HCT116 (cell line): ENCODE results near the gene SLC2A1. TPM values are rescaled to one million over a fixed set of nuclear protein-coding genes. Genes with fewer than 3 reads are reported as not detected.

ENCODE experiments used
- ATAC-seq: fragments of 200-7000 bp; cut with Tn5 transposase; 2 replicates; pipeline ENCODE4 v1.9.1; 2020; ENCODE audit warnings: mild to moderate bottlenecking, moderate library complexity
- BruUV-seq: library from RNA; stranded (reverse); fragments of 400-500 nt; replicated peaks from 2 replicates; lab custom pipeline; 2021; lab: Mats Ljungman, UMichigan
- CTCF ChIA-PET: fragments of 300-600 bp; sonication (Branson Sonifier 250); formaldehyde crosslinking; loops from one replicate; lab custom pipeline; 2021; ENCODE audit warnings: antibody characterized with exemption; lab: Charles Lee
- POLR2A ChIA-PET: fragments of 300-600, 350-600 bp; sonication (Branson Sonifier 250); formaldehyde crosslinking; loops from one replicate; lab custom pipeline; 2021; ENCODE audit warnings: antibody characterized with exemption; lab: Charles Lee
- RAD21 ChIA-PET, 2 experiments: fragments of 300-600 bp; sonication (Branson Sonifier 250); formaldehyde crosslinking; loops; one replicate each; lab custom pipeline; 2023; ENCODE audit warnings: low total read pairs in 2 of 2; ENCODE audit not compliant: uncharacterized antibody in 2 of 2, unreplicated experiment in 2 of 2, low non-redundant PET in 1 of 2; lab: Charles Lee
- DNase-seq: peaks from one replicate; pipeline ENCODE4 v3.0.0-alpha.2; 2010; ENCODE audit warnings: low read depth, low spot score
- H2AFZ ChIP-seq: fragments of 200-600 bp; shearing (Covaris generic), sonication (generic); 2 replicates; pipeline ENCODE4 v1.6.1; 2017; ENCODE audit warnings: low read depth, mixed run types, mixed read lengths, antibody characterized with exemption, low read length; ENCODE audit not compliant: poor library complexity, severe bottlenecking
- H3K27ac ChIP-seq: 2 replicates; pipeline ENCODE4 v1.5.1; 2012; ENCODE audit warnings: low read depth, low read length
- H3K27me3 ChIP-seq: fragments of 200-600 bp; sonication (generic); 2 replicates; pipeline ENCODE4 v1.6.1; 2016; ENCODE audit warnings: mixed run types, low read length, mixed read lengths; ENCODE audit not compliant: insufficient read depth
- H3K36me3 ChIP-seq, 2 experiments: fragments of 200-500 bp in 1 of 2; fragments of 200-600 bp in 1 of 2; sonication (Bioruptor generic) in 1 of 2; sonication (generic) in 1 of 2; 2 replicates each; pipeline versions ENCODE4 v1.5.1 to v1.6.1; 2014 to 2016; ENCODE audit warnings: low read length in 2 of 2, inconsistent platforms in 1 of 2, mixed read lengths in 1 of 2, mixed run types in 1 of 2; ENCODE audit not compliant: insufficient read depth in 2 of 2, control insufficient read depth in 1 of 2
- H3K4me1 ChIP-seq, 2 experiments: fragments of 200-600 bp in 1 of 2; sonication (generic) in 1 of 2; 2 replicates each; pipeline versions ENCODE4 v1.5.1 to v1.6.1; 2012 to 2017; ENCODE audit warnings: low read length in 2 of 2, inconsistent platforms in 1 of 2, mild to moderate bottlenecking in 1 of 2, mixed read lengths in 1 of 2, mixed run types in 1 of 2, moderate library complexity in 1 of 2; ENCODE audit not compliant: insufficient read depth in 2 of 2, control insufficient read depth in 1 of 2
- H3K4me2 ChIP-seq: fragments of 200-600 bp; sonication (generic); 2 replicates; pipeline ENCODE4 v1.6.1; 2017; ENCODE audit warnings: mixed run types, low read length, mixed read lengths
- H3K4me3 ChIP-seq, 2 experiments: fragments of 200-600 bp in 1 of 2; sonication (generic) in 1 of 2; replicated peaks in 1 of 2; 2 replicates each; pipeline ENCODE4 v1.5.1; 2011 to 2016; ENCODE audit warnings: low read length in 2 of 2, control low read depth in 1 of 2, low read depth in 1 of 2, mild to moderate bottlenecking in 1 of 2, mixed read lengths in 1 of 2, mixed run types in 1 of 2
- H3K79me2 ChIP-seq: fragments of 200-600 bp; sonication (generic); 2 replicates; pipeline ENCODE4 v1.6.1; 2017; ENCODE audit warnings: mild to moderate bottlenecking, mixed run types, low read length, moderate library complexity, mixed read lengths; ENCODE audit not compliant: insufficient read depth
- H3K9ac ChIP-seq: fragments of 200-600 bp; sonication (generic); 2 replicates; pipeline ENCODE4 v1.6.1; 2016; ENCODE audit warnings: low read length, mixed read lengths
- H3K9me2 ChIP-seq: fragments of 200-600 bp; sonication (generic), shearing (Covaris generic); 2 replicates; pipeline ENCODE4 v1.6.1; 2017; ENCODE audit warnings: mixed run types, mild to moderate bottlenecking, moderate library complexity; ENCODE audit not compliant: insufficient read depth
- H3K9me3 ChIP-seq, 2 experiments: fragments of 200-500 bp in 1 of 2; fragments of 200-600 bp in 1 of 2; sonication (Bioruptor generic) in 1 of 2; sonication (generic) in 1 of 2; 2 replicates each; pipeline ENCODE4 v1.6.1; 2014 to 2017; ENCODE audit warnings: low read length in 2 of 2, mixed read lengths in 2 of 2, inconsistent platforms in 1 of 2, low read depth in 1 of 2, mild to moderate bottlenecking in 1 of 2, mixed run types in 1 of 2, moderate library complexity in 1 of 2; ENCODE audit not compliant: control insufficient read depth in 1 of 2, insufficient read depth in 1 of 2
- H4K20me1 ChIP-seq: fragments of 200-600 bp; sonication (generic), shearing (Covaris generic); 2 replicates; pipeline ENCODE4 v1.6.1; 2017; ENCODE audit warnings: mixed run types, mild to moderate bottlenecking, moderate library complexity; ENCODE audit not compliant: insufficient read depth
- EZH2 ChIP-seq: fragments of 200-600 bp; sonication (generic); IDR thresholded peaks from 2 replicates; pipeline ENCODE4 v1.6.1; 2017; ENCODE audit warnings: antibody characterized with exemption, mixed run types
- POLR2A ChIP-seq: IDR thresholded peaks from 2 replicates; pipeline ENCODE4 v1.7.0; 2011; ENCODE audit warnings: borderline replicate concordance; ENCODE audit not compliant: insufficient read depth, insufficient read length; ENCODE audit errors: extremely low read depth
- SP1 ChIP-seq: IDR thresholded peaks from 2 replicates; pipeline ENCODE4 v1.6.1; 2012; ENCODE audit warnings: low read depth
- YY1 ChIP-seq: IDR thresholded peaks from 2 replicates; pipeline ENCODE4 v1.6.1; 2011; ENCODE audit warnings: low read length, low read depth, moderate library complexity, mild to moderate bottlenecking; ENCODE audit not compliant: insufficient replicate concordance; ENCODE audit errors: extremely low read depth
- ZFX ChIP-seq: fragments of 450-650 bp; IDR thresholded peaks from 2 replicates; pipeline ENCODE4 v1.6.1; 2017
- intact Hi-C: fragments of 100-400 bp; cut with micrococcal nuclease; formaldehyde crosslinking; loops from 2 replicates; pipeline ENCODE4 v1.10.0; 2022
- total RNA-seq: library from RNA; stranded (reverse); gene quantifications from one replicate; pipeline ENCODE4 v1.2.1, GENCODE V29; 2021; ENCODE audit not compliant: unreplicated experiment

SLC2A1 gene
- total RNA-seq, 1 experiment from 2014 or later: 248 TPM

GRCh38 chr1:42932442-42932941, 26.2 kb downstream of the SLC2A1 start:
- Histone ChIP-seq H3K9ac (no peak overlapping the region), H3K36me3 (peaks cover 24 to 45% of the 10 kb centered on the region in 2 experiments), H3K9me3 (no peaks in the 10 kb centered on the region), H3K27ac (peak overlapping the region; percentile 76), H3K4me1 (peaks cover 57 to 78% of the 10 kb centered on the region in 2 experiments), H3K27me3 (no peaks in the 10 kb centered on the region), H2AFZ (no peak overlapping the region), H4K20me1 (no peaks in the 10 kb centered on the region), H3K4me2 (peak overlapping the region; percentile 48), H3K9me2 (no peaks in the 10 kb centered on the region), H3K4me3 (no peak overlapping the region), H3K79me2 (peaks cover 76% of the 10 kb centered on the region)
- ATAC-seq: no peak
- no TSS peak for BruUV-seq
- intact Hi-C loops: no loop called here
- RAD21 ChIA-PET: interaction anchor here in 1 of 2 experiments (1.0 kb wide), 1 partner anchor 141 kb away, joined by 4 read pairs; no protein-coding TSS in a partner anchor
- TF ChIP-seq YY1 (no peak), SP1 (no peak), EZH2 (no peak)
- CTCF ChIA-PET: interaction anchor here (1.1 kb wide), 2 partner anchors 9 to 141 kb away, joined by 3 to 5 read pairs; no protein-coding TSS in a partner anchor
- POLR2A ChIA-PET: interaction anchor here (1.0 kb wide), 1 partner anchor 141 kb away, joined by 3 read pairs; no protein-coding TSS in a partner anchor
- DNase-seq: no peak

DNA sequence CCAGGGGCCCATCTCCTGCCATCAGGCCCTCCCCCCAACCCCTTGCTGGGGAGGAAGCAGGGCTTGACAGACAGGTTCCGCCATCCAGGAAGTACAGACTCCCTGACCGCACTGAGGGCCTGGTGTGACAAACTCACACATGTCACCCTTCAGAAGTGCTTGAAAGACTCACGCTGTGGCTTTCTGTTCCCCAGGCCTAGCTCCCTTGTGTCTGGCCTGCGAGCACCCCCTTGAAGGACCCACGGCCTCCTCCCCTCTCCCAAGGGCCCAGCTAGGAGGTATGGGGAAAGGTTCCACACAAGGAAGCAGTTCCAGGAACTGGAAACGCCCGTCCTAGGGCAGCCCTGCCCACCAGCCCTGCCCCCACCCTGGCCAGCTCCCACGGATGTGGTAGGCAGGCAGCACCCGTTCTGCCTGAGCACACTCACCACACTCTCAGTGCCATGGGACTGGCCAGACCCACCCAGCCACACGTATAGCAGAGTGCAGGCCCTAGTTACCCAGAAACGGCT, 26.7 kb downstream of the SLC2A1 start:
- RAD21 ChIA-PET: interaction anchor here (0.7 to 1.1 kb wide), 3 partner anchors 126 to 142 kb away, joined by 3 to 4 read pairs (median 3); no protein-coding TSS in a partner anchor
- intact Hi-C loops: loop anchor here (1.0 kb wide), 1 partner anchor 141 kb away; no protein-coding TSS in a partner anchor
- H3K36me3 ChIP-seq: peaks cover 25 to 50% of the 10 kb centered on the region in 2 experiments

More for the DNA sequence above, 26.7 kb downstream of the SLC2A1 start:
- Histone ChIP-seq H3K4me1 (peaks cover 51 to 77% of the 10 kb centered on the region in 2 experiments), H3K9ac (peak overlapping the region; percentile 45; the same call in 1 of the 2 replicates), H3K27ac (peak overlapping the region; percentile 76), H3K27me3 (no peaks in the 10 kb centered on the region), H4K20me1 (no peaks in the 10 kb centered on the region), H3K79me2 (peaks cover 71% of the 10 kb centered on the region), H3K9me3 (no peaks in the 10 kb centered on the region), H2AFZ (no peak overlapping the region), H3K4me2 (peak overlapping the region; percentile 48), H3K4me3 (no peak overlapping the region), H3K9me2 (no peaks in the 10 kb centered on the region)
- no peak for DNase-seq
- peak; percentile 9; the same call in 1 of the 2 replicates for ATAC-seq
- POLR2A ChIA-PET: interaction anchor here (1.0 kb wide), 1 partner anchor 141 kb away, joined by 3 read pairs; no protein-coding TSS in a partner anchor
- CTCF ChIA-PET: interaction anchor here (0.6 to 1.2 kb wide), 3 partner anchors 9 to 354 kb away, joined by 3 to 12 read pairs (median 3); no protein-coding TSS in a partner anchor
- no peak for TF ChIP-seq POLR2A
- no peak for TF ChIP-seq ZFX
- BruUV-seq: no TSS peak
